Measurements from ENCODE around the gene TRIM50.

DNA sequence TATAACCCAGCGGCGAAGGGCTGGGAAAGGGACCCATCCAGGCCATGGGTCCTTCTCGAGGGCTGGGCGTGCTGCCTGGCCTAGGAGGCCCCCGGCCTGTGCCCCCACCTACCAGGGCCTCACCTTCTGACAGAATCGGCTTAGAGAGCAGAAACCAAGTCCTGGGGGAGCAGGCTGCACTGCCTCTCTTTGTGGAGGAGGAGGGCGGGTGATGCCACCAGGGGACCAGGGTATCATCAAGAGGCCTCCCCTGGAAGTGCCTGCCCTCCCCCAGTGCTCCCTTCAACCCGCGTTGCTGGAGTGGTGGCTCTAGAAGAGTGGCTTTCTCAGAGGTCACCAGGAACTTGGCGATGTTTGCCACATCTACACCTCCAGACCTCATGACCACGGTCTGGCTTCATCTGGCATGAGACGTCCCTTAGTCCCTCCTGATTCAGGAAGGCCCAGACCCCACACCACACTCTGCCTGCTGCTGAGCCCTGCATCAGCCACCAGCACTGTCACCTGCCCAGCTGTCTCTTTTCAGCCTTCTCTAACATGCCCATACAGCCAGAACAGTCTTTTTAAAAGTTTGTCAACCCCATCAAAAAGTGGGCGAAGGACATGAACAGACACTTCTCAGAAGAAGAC is 32.0 kb upstream of the TRIM50 start:
- no peak for TF ChIP-seq POLR2A (IDR thresholded peaks at IDR 0.05)
- no peak for TF ChIP-seq CTCF (IDR thresholded peaks at IDR 0.05 in 4 of 5, conservative IDR thresholded peaks at IDR 0.05 in 1 of 5)
